Suprapubic skin (tissue), 4 donors: Measurements from ENCODE around the gene TMOD4. TPM values are rescaled to one million over a fixed set of nuclear protein-coding genes. Genes with fewer than 3 reads are reported as not detected.

Experiments used
- DNase-seq, 2 donors: peaks; one replicate each; pipeline ENCODE4 v3.0.0-alpha.2; 2019; ENCODE audit warnings: low spot score in 2 of 2
- H3K27ac ChIP-seq: fragments of 200-600 bp; sonication (generic); one replicate; pipeline ENCODE4 v1.5.1; 2019
- H3K27me3 ChIP-seq: fragments of 200-600 bp; sonication (generic); one replicate; pipeline ENCODE4 v1.5.1; 2019
- H3K36me3 ChIP-seq: fragments of 200-600 bp; sonication (generic); one replicate; pipeline ENCODE4 v1.5.1; 2019
- H3K4me1 ChIP-seq: fragments of 200-600 bp; sonication (generic); one replicate; pipeline ENCODE4 v1.5.1; 2019
- H3K4me3 ChIP-seq: fragments of 200-600 bp; sonication (generic); one replicate; pipeline ENCODE4 v1.5.1; 2019; ENCODE audit warnings: mild to moderate bottlenecking
- H3K9me3 ChIP-seq: fragments of 200-600 bp; sonication (generic); one replicate; pipeline ENCODE4 v1.5.1; 2019
- CTCF ChIP-seq, 2 donors: fragments of 200-600 bp in 1 of 2; fragments of 450-650 bp in 1 of 2; sonication (generic) in 1 of 2; IDR thresholded peaks; one replicate each; pipeline ENCODE4 v1.5.1; 2016 to 2019; ENCODE audit warnings: antibody characterized with exemption in 2 of 2, mild to moderate bottlenecking in 1 of 2, moderate library complexity in 1 of 2
- EP300 ChIP-seq: sonication (generic); formaldehyde crosslinking; IDR thresholded peaks from one replicate; pipeline ENCODE4 v1.6.1; 2017; ENCODE audit warnings: antibody characterized with exemption
- POLR2A ChIP-seq, 2 donors: fragments of 450-650 bp; IDR thresholded peaks; one replicate each; pipeline ENCODE4 v1.6.1; 2017; ENCODE audit warnings: antibody characterized with exemption in 2 of 2, mild to moderate bottlenecking in 2 of 2, moderate library complexity in 2 of 2
- POLR2AphosphoS5 ChIP-seq, 3 donors: sonication (generic); formaldehyde crosslinking; IDR thresholded peaks; one replicate each; pipeline ENCODE4 v1.6.1; 2017; ENCODE audit warnings: antibody characterized with exemption in 3 of 3
- WGBS: methylation state at CpG from one replicate; pipeline ENCODE4 v1.1.5; 2018; 5-methylcytosine and 5-hydroxymethylcytosine counted together
- total RNA-seq, 4 donors: library from RNA; depleted of rRNA; stranded (reverse); fragments of >200 nt; gene quantifications; one replicate each; pipeline ENCODE4 v1.1.0, GENCODE V29; 2016

Gene TMOD4
- total RNA-seq, 4 donors from 2014 or later = not detected

- WGBS = 33% methylated on average over 39 of the region's 39 CpGs
- Histone ChIP-seq H3K27ac (peak overlapping the region; percentile 47), H3K4me3 (peak overlapping the region; percentile 41)
Observed at GRCh38 chr1:151131701-151132334, 44.0 kb downstream of the TMOD4 start.

GRCh38 chr1:151130987-151131586 is 44.7 kb downstream of the TMOD4 start:
- peaks cover 14% of the 10 kb centered on the region for H3K36me3 ChIP-seq
- no peaks in the 10 kb centered on the region for H3K27me3 ChIP-seq
- peak overlapping the region; percentile 41 for H3K4me3 ChIP-seq
- WGBS = 12% methylated on average over 26 of the region's 45 CpGs
- TF ChIP-seq POLR2A (IDR thresholded peaks at IDR 0.05) (no peak), POLR2AphosphoS5 (IDR thresholded peaks at IDR 0.05) (peak in 1 of 3 donors; percentile 31)
- peak overlapping the region; percentile 47 for H3K27ac ChIP-seq
- peak; percentile 92 for DNase-seq
- H3K4me1 ChIP-seq = peaks cover 13% of the 10 kb centered on the region
- H3K9me3 ChIP-seq = no peaks in the 10 kb centered on the region

More at GRCh38 chr1:151131701-151132334, 44.0 kb downstream of the TMOD4 start:
- peak in 1 of 2 donors; percentile 77 for DNase-seq
- TF ChIP-seq CTCF (IDR thresholded peaks at IDR 0.05) (no peak), EP300 (no peak), POLR2A (IDR thresholded peaks at IDR 0.05) (no peak), POLR2AphosphoS5 (IDR thresholded peaks at IDR 0.05) (no peak)
- H3K36me3 ChIP-seq = peaks cover 21% of the 10 kb centered on the region
- H3K27me3 ChIP-seq = no peaks in the 10 kb centered on the region
- no peaks in the 10 kb centered on the region for H3K9me3 ChIP-seq
- H3K4me1 ChIP-seq = peaks cover 13% of the 10 kb centered on the region

- no peaks in the 10 kb centered on the region for H3K9me3 ChIP-seq
- H3K27ac ChIP-seq = no peak overlapping the region
- H3K36me3 ChIP-seq = peaks cover 3% of the 10 kb centered on the region
- TF ChIP-seq EP300 (no peak), CTCF (IDR thresholded peaks at IDR 0.05) (no peak), POLR2AphosphoS5 (IDR thresholded peaks at IDR 0.05) (no peak), POLR2A (IDR thresholded peaks at IDR 0.05) (no peak)
- 83% methylated on average over 6 of the region's 6 CpGs for WGBS
- H3K27me3 ChIP-seq = no peaks in the 10 kb centered on the region
- H3K4me3 ChIP-seq = no peak overlapping the region
- no peak for DNase-seq
- H3K4me1 ChIP-seq = peaks cover 13% of the 10 kb centered on the region
Observed at GRCh38 chr1:151128800-151129199, 47.0 kb downstream of the TMOD4 start.

GRCh38 chr1:151124763-151125403 is 50.9 kb downstream of the TMOD4 start:
- WGBS = 82% methylated on average over 5 of the region's 5 CpGs
- Histone ChIP-seq H3K4me3 (no peak overlapping the region), H3K27me3 (no peaks in the 10 kb centered on the region), H3K4me1 (no peaks in the 10 kb centered on the region), H3K36me3 (peaks cover 14% of the 10 kb centered on the region), H3K9me3 (no peaks in the 10 kb centered on the region), H3K27ac (no peak overlapping the region)
- peak; percentile 13 to 35 for DNase-seq
- TF ChIP-seq POLR2A (IDR thresholded peaks at IDR 0.05) (no peak), POLR2AphosphoS5 (IDR thresholded peaks at IDR 0.05) (no peak), EP300 (no peak), CTCF (IDR thresholded peaks at IDR 0.05) (no peak)

Other genes with a start within 250 kb of the TMOD4 start
- gene SETDB1, start 249.6 kb downstream of the TMOD4 start, total RNA-seq = 10 to 100 TPM; 25.0 to 61.9 (median 38.5) TPM
- 10 to 100 TPM; 46.5 to 57.9 (median 51.4) TPM for gene CERS2, start 201.1 kb downstream of the TMOD4 start, total RNA-seq
- 10 to 100 TPM; 17.6 to 67.5 (median 45.8) TPM for gene ANXA9, start 193.7 kb downstream of the TMOD4 start, total RNA-seq
- gene MINDY1, start 169.1 kb downstream of the TMOD4 start, total RNA-seq = 10 to 100 TPM; 31.7 to 59.1 (median 35.8) TPM
- gene PRUNE1, start 167.5 kb downstream of the TMOD4 start, total RNA-seq = 10 to 100 TPM; 16.5 to 24.2 (median 20.4) TPM
- gene BNIPL, start 139.4 kb downstream of the TMOD4 start, total RNA-seq = 100 to 1,000 TPM; 196 to 492 (median 251) TPM
- 1 to 10 TPM; 2.7 to 4.7 (median 3.9) TPM for gene C1orf56, start 128.2 kb downstream of the TMOD4 start, total RNA-seq
- gene CDC42SE1, start 116.4 kb downstream of the TMOD4 start, total RNA-seq = 100 to 1,000 TPM; 109 to 122 (median 115) TPM
- gene MLLT11, start 115.6 kb downstream of the TMOD4 start, total RNA-seq = 1 to 10 TPM in 3 of 4 donors, under 1 TPM in 1; 0.24 to 1.5 (median 1.2) TPM
- 10 to 100 TPM; 16.2 to 20.6 (median 18.1) TPM for gene GABPB2, start 105.2 kb downstream of the TMOD4 start, total RNA-seq
- 10 to 100 TPM in 3 of 4 donors, 1 to 10 TPM in 1; 5.5 to 19.0 (median 14.9) TPM for gene SEMA6C, start 29.4 kb downstream of the TMOD4 start, total RNA-seq
- gene TNFAIP8L2, start 19.3 kb downstream of the TMOD4 start, total RNA-seq = 1 to 10 TPM; 1.0 to 2.5 (median 1.5) TPM
- gene LYSMD1, start 10.1 kb downstream of the TMOD4 start, total RNA-seq = 10 to 100 TPM in 3 of 4 donors, 1 to 10 TPM in 1; 8.4 to 15.2 (median 12.5) TPM
- 10 to 100 TPM; 29.6 to 40.6 (median 35.4) TPM for gene SCNM1, start 9.8 kb downstream of the TMOD4 start, total RNA-seq
- gene VPS72, start 14.2 kb upstream of the TMOD4 start, total RNA-seq = 10 to 100 TPM; 17.2 to 30.8 (median 26.8) TPM
- gene PIP5K1A, start 22.6 kb upstream of the TMOD4 start, total RNA-seq = 100 to 1,000 TPM in 1 of 4 donors, 10 to 100 TPM in 3; 41.6 to 120 (median 51.6) TPM
- gene PSMD4, start 78.8 kb upstream of the TMOD4 start, total RNA-seq = 100 to 1,000 TPM; 101 to 133 (median 119) TPM
- gene ZNF687, start 106.3 kb upstream of the TMOD4 start, total RNA-seq = 10 to 100 TPM; 23.6 to 36.8 (median 29.7) TPM
- gene PI4KB, start 151.4 kb upstream of the TMOD4 start, total RNA-seq = 100 to 1,000 TPM in 1 of 4 donors, 10 to 100 TPM in 3; 50.0 to 102 (median 60.3) TPM
- gene RFX5, start 171.3 kb upstream of the TMOD4 start, total RNA-seq = 10 to 100 TPM; 18.0 to 22.1 (median 18.5) TPM
- gene SELENBP1, start 196.7 kb upstream of the TMOD4 start, total RNA-seq = 10 to 100 TPM; 32.0 to 67.5 (median 48.7) TPM
- 100 to 1,000 TPM; 222 to 269 (median 241) TPM for gene PSMB4, start 223.6 kb upstream of the TMOD4 start, total RNA-seq